SJSA1 (cell line): ENCODE measurements around the gene TRAP1. TPM values are rescaled to one million over a fixed set of nuclear protein-coding genes. Genes with fewer than 3 reads are reported as not detected.
A peak's percentile ranks its signal among the peaks of the same experiment; 100 is the strongest.

Experiments
- DNase-seq, 2 experiments: peaks; one replicate each; pipeline ENCODE4 v3.0.0-alpha.2; 2015 to 2020; ENCODE audit warnings: low spot score in 2 of 2, low read depth in 1 of 2
- H3K27ac ChIP-seq: fragments of 250-450 bp; sonication (Bioruptor Pico); 2 replicates; pipeline ENCODE4 v1.5.1; 2020; ENCODE audit warnings: mild to moderate bottlenecking, moderate library complexity
- H3K27me3 ChIP-seq: fragments of 250-450 bp; sonication (Bioruptor Pico); replicated peaks from 2 replicates; pipeline ENCODE4 v1.5.1; 2020; ENCODE audit warnings: mild to moderate bottlenecking, moderate library complexity
- H3K36me3 ChIP-seq: fragments of 250-450 bp; sonication (Bioruptor Pico); 2 replicates; pipeline ENCODE4 v1.5.1; 2020; ENCODE audit warnings: mild to moderate bottlenecking
- H3K4me1 ChIP-seq: fragments of 250-450 bp; sonication (Bioruptor Pico); replicated peaks from 2 replicates; pipeline ENCODE4 v1.6.1; 2021; ENCODE audit warnings: mild to moderate bottlenecking
- H3K4me3 ChIP-seq: fragments of 250-450 bp; sonication (Bioruptor Pico); 2 replicates; pipeline ENCODE4 v1.5.1; 2020; ENCODE audit warnings: mild to moderate bottlenecking
- H3K9me3 ChIP-seq: fragments of 250-450 bp; sonication (Bioruptor Pico); replicated peaks from 2 replicates; pipeline ENCODE4 v1.5.1; 2020; ENCODE audit warnings: mild to moderate bottlenecking
- total RNA-seq: library from RNA; depleted of rRNA; stranded (reverse); fragments of >200 nt; shearing (Covaris generic); gene quantifications from 2 replicates; pipeline ENCODE4 v1.2.3, GENCODE V29; 2014

TRAP1 gene
- total RNA-seq, 1 experiment from 2014 or later = 50.7 TPM

GRCh38 chr16:3640632-3641501 lies 76.5 kb downstream of the TRAP1 start:
- DNase-seq = peak in 1 of 2 experiments; percentile 28
- Histone ChIP-seq H3K4me3 (no peak overlapping the region), H3K27me3 (no peaks in the 10 kb centered on the region), H3K27ac (no peak overlapping the region), H3K36me3 (peaks cover 13% of the 10 kb centered on the region), H3K4me1 (no peaks in the 10 kb centered on the region), H3K9me3 (no peaks in the 10 kb centered on the region)

- Histone ChIP-seq H3K27ac (no peak overlapping the region), H3K4me3 (no peak overlapping the region), H3K27me3 (no peaks in the 10 kb centered on the region), H3K36me3 (peaks cover 13% of the 10 kb centered on the region), H3K9me3 (no peaks in the 10 kb centered on the region), H3K4me1 (no peaks in the 10 kb centered on the region)
- peak in 1 of 2 experiments; percentile 36 for DNase-seq
Observed at GRCh38 chr16:3640207-3640606, 77.1 kb downstream of the TRAP1 start.

GRCh38 chr16:3638916-3639644 lies 78.2 kb downstream of the TRAP1 start:
- Histone ChIP-seq H3K4me1 (no peaks in the 10 kb centered on the region), H3K4me3 (no peak overlapping the region), H3K36me3 (peaks cover 13% of the 10 kb centered on the region), H3K27ac (no peak overlapping the region), H3K27me3 (no peaks in the 10 kb centered on the region), H3K9me3 (no peaks in the 10 kb centered on the region)
- peak in 1 of 2 experiments; percentile 35 for DNase-seq

GRCh38 chr16:3637371-3637923 lies 79.9 kb downstream of the TRAP1 start:
- Histone ChIP-seq H3K4me3 (no peak overlapping the region), H3K4me1 (no peaks in the 10 kb centered on the region), H3K27me3 (no peaks in the 10 kb centered on the region), H3K27ac (no peak overlapping the region), H3K36me3 (peaks cover 9% of the 10 kb centered on the region), H3K9me3 (no peaks in the 10 kb centered on the region)
- DNase-seq = no peak

GRCh38 chr16:3625911-3626732 lies 91.2 kb downstream of the TRAP1 start:
- Histone ChIP-seq H3K4me1 (no peaks in the 10 kb centered on the region), H3K27ac (no peak overlapping the region), H3K4me3 (no peak overlapping the region), H3K36me3 (no peaks in the 10 kb centered on the region), H3K9me3 (no peaks in the 10 kb centered on the region), H3K27me3 (no peaks in the 10 kb centered on the region)
- no peak for DNase-seq

GRCh38 chr16:3625331-3625730 lies 92.0 kb downstream of the TRAP1 start:
- Histone ChIP-seq H3K9me3 (no peaks in the 10 kb centered on the region), H3K36me3 (no peaks in the 10 kb centered on the region), H3K27ac (no peak overlapping the region), H3K27me3 (no peaks in the 10 kb centered on the region), H3K4me1 (no peaks in the 10 kb centered on the region), H3K4me3 (no peak overlapping the region)
- no peak for DNase-seq

- H3K4me3 ChIP-seq = no peak overlapping the region
- no peaks in the 10 kb centered on the region for H3K36me3 ChIP-seq
- no peaks in the 10 kb centered on the region for H3K27me3 ChIP-seq
- H3K27ac ChIP-seq = no peak overlapping the region
- no peak for DNase-seq
- no peaks in the 10 kb centered on the region; the same call in 1 of the 2 replicates for H3K4me1 ChIP-seq
- no peaks in the 10 kb centered on the region for H3K9me3 ChIP-seq
Observed at GRCh38 chr16:3623642-3624041, 93.7 kb downstream of the TRAP1 start.

GRCh38 chr16:3618769-3619141 lies 98.6 kb downstream of the TRAP1 start:
- Histone ChIP-seq H3K36me3 (peaks cover 13% of the 10 kb centered on the region; the same call in 1 of the 2 replicates), H3K4me1 (no peaks in the 10 kb centered on the region; the same call in 1 of the 2 replicates), H3K27ac (no peak overlapping the region), H3K27me3 (no peaks in the 10 kb centered on the region), H3K9me3 (no peaks in the 10 kb centered on the region), H3K4me3 (no peak overlapping the region)
- DNase-seq = no peak

GRCh38 chr16:3612510-3613466 lies 104.5 kb downstream of the TRAP1 start:
- Histone ChIP-seq H3K9me3 (no peaks in the 10 kb centered on the region), H3K36me3 (peaks cover 29% of the 10 kb centered on the region), H3K4me3 (peak overlapping the region; percentile 87), H3K27ac (no peak overlapping the region), H3K27me3 (no peaks in the 10 kb centered on the region), H3K4me1 (peaks cover 7% of the 10 kb centered on the region)
- no peak for DNase-seq

- DNase-seq = peak; percentile 90 to 91
- H3K27ac ChIP-seq = peak within 1 kb of the TSS; percentile 61
- H3K27me3 ChIP-seq = no peaks in the 10 kb centered on the region
- no peaks in the 10 kb centered on the region for H3K9me3 ChIP-seq
- H3K36me3 ChIP-seq = peaks cover 29% of the 10 kb centered on the region
- H3K4me3 ChIP-seq = peak within 1 kb of the TSS; percentile 87
- peaks cover 7% of the 10 kb centered on the region for H3K4me1 ChIP-seq
Observed at GRCh38 chr16:3611146-3611975, 106.0 kb downstream of the TRAP1 start, which contains the start of gene SLX4. TSS of gene SLX4 (minus strand) at chr16:3611606. CDS start at chr16:3608964, 2,642 bp downstream.

- Histone ChIP-seq H3K4me3 (peak overlapping the region; percentile 87), H3K36me3 (peaks cover 29% of the 10 kb centered on the region), H3K27ac (peak overlapping the region; percentile 61), H3K27me3 (no peaks in the 10 kb centered on the region), H3K9me3 (no peaks in the 10 kb centered on the region), H3K4me1 (peaks cover 7% of the 10 kb centered on the region)
- DNase-seq = no peak
Observed at GRCh38 chr16:3610698-3611145, 106.6 kb downstream of the TRAP1 start.
